Measurements from ENCODE around the gene NFATC2. TPM values are rescaled to one million over a fixed set of nuclear protein-coding genes. Genes with fewer than 3 reads are reported as not detected.

Gene NFATC2
- total RNA-seq, 1 experiment from 2014 or later, result 5.0 TPM

DNA sequence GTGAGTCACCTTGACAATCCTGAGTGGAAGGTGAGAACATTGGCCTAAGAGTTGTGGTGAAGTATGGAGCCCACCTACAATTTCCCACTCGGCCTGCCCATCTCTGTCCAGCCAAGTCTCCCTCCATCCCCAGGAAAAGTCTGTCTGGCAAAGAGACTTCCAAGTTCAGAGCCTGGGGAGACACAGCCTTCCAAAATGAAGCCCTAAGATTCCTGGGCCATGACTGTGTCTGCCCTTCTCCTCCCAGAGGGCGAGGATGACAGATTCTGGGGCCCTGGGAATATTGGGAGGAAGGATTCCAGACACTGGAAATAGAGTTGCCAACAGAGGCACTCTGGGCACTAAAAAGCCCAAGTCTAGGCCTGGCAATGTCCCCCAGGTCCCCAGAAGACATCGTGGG lies 176.8 kb downstream of the NFATC2 start (continued):
- TF ChIP-seq, protein P1, sequence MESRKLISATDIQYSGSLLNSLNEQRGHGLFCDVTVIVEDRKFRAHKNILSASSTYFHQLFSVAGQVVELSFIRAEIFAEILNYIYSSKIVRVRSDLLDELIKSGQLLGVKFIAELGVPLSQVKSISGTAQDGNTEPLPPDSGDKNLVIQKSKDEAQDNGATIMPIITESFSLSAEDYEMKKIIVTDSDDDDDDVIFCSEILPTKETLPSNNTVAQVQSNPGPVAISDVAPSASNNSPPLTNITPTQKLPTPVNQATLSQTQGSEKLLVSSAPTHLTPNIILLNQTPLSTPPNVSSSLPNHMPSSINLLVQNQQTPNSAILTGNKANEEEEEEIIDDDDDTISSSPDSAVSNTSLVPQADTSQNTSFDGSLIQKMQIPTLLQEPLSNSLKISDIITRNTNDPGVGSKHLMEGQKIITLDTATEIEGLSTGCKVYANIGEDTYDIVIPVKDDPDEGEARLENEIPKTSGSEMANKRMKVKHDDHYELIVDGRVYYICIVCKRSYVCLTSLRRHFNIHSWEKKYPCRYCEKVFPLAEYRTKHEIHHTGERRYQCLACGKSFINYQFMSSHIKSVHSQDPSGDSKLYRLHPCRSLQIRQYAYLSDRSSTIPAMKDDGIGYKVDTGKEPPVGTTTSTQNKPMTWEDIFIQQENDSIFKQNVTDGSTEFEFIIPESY (IDR thresholded peaks at IDR 0.05; ENCODE audit: extremely low read depth, insufficient replicate concordance, low read length), result no peak
- no peak for TF ChIP-seq FOSL1 (IDR thresholded peaks at IDR 0.05; ENCODE audit: low read depth)

DNA sequence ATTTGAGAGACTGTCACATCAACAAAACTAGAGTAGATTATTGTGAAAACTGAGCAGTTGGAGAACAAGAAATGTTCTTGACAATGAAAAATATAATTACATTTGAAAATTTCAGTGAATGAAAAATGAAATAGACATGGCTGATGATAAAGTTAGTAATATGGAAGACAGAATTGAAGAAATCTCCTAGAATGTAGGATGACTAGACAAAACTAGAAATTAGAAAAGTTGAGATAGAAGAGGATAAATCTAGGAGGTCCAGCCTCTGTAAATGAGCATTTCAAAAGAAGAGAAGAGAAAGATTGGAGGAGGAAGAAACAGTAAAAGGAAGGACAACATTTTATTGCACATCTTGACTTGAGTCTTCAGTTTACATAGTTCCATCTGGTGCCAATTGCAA lies 178.7 kb downstream of the NFATC2 start:
- no peak for DNase-seq (ENCODE audit: low read depth, low spot score)
- Histone ChIP-seq H3K27ac (ENCODE audit: low read depth, low read length) (no peak overlapping the region), H3K9me2 (ENCODE audit: insufficient read depth) (no peaks in the 10 kb centered on the region), H3K4me3 (replicated peaks in 1 of 2; ENCODE audit: low read depth in 1 of 2, low read length in 2 of 2) (no peak overlapping the region), H2AFZ (ENCODE audit: low read depth, low read length, poor library complexity, severe bottlenecking) (no peak overlapping the region), H3K27me3 (ENCODE audit: insufficient read depth, low read length) (no peaks in the 10 kb centered on the region), H4K20me1 (ENCODE audit: insufficient read depth) (no peaks in the 10 kb centered on the region), H3K4me1 (ENCODE audit: control insufficient read depth in 1 of 2, insufficient read depth in 2 of 2, low read length in 2 of 2) (peaks cover 14 to 51% of the 10 kb centered on the region in 2 experiments), H3K9me3 (ENCODE audit: control insufficient read depth in 1 of 2, insufficient read depth in 1 of 2, low read depth in 1 of 2, low read length in 2 of 2) (no peaks in the 10 kb centered on the region), H3K79me2 (ENCODE audit: insufficient read depth, low read length) (no peaks in the 10 kb centered on the region), H3K4me2 (ENCODE audit: low read length) (no peak overlapping the region), H3K36me3 (ENCODE audit: control insufficient read depth in 1 of 2, insufficient read depth in 2 of 2, low read length in 2 of 2) (no peaks in the 10 kb centered on the region), H3K9ac (ENCODE audit: low read length) (no peak overlapping the region)
- intact Hi-C loops (cut with micrococcal nuclease), result no loop called here
- TF ChIP-seq RAD21 (IDR thresholded peaks at IDR 0.05; ENCODE audit: low read depth) (no peak), FOSL1 (IDR thresholded peaks at IDR 0.05; ENCODE audit: low read depth) (no peak), EGR1 (IDR thresholded peaks at IDR 0.05; ENCODE audit: low read depth) (no peak), SP1 (IDR thresholded peaks at IDR 0.05; ENCODE audit: low read depth) (no peak), CEBPB (IDR thresholded peaks at IDR 0.05; ENCODE audit: low read depth) (no peak), SRF (IDR thresholded peaks at IDR 0.05; ENCODE audit: low read depth) (no peak), EZH2phosphoT487 (IDR thresholded peaks at IDR 0.05; ENCODE audit: borderline replicate concordance) (no peak), CBX3 (IDR thresholded peaks at IDR 0.05; ENCODE audit: low read depth) (no peak), ELF1 (IDR thresholded peaks at IDR 0.05; ENCODE audit: borderline replicate concordance, low read depth) (no peak), POLR2AphosphoS5 (IDR thresholded peaks at IDR 0.05; ENCODE audit: low read depth, low read length) (no peak), POLR2A (IDR thresholded peaks at IDR 0.05; ENCODE audit: borderline replicate concordance, extremely low read depth, insufficient read depth, insufficient read length) (no peak), ZNF274 (IDR thresholded peaks at IDR 0.05; ENCODE audit: low read depth, low read length) (no peak), TCF7L2 (IDR thresholded peaks at IDR 0.05; ENCODE audit: borderline replicate concordance, extremely low read depth, insufficient read depth, insufficient read length) (no peak)
- TF ChIP-seq, protein P2, sequence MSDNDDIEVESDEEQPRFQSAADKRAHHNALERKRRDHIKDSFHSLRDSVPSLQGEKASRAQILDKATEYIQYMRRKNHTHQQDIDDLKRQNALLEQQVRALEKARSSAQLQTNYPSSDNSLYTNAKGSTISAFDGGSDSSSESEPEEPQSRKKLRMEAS (IDR thresholded peaks at IDR 0.05), result no peak
- TF ChIP-seq, protein P3, sequence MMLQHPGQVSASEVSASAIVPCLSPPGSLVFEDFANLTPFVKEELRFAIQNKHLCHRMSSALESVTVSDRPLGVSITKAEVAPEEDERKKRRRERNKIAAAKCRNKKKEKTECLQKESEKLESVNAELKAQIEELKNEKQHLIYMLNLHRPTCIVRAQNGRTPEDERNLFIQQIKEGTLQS (IDR thresholded peaks at IDR 0.05), result no peak
- TF ChIP-seq, protein P4, sequence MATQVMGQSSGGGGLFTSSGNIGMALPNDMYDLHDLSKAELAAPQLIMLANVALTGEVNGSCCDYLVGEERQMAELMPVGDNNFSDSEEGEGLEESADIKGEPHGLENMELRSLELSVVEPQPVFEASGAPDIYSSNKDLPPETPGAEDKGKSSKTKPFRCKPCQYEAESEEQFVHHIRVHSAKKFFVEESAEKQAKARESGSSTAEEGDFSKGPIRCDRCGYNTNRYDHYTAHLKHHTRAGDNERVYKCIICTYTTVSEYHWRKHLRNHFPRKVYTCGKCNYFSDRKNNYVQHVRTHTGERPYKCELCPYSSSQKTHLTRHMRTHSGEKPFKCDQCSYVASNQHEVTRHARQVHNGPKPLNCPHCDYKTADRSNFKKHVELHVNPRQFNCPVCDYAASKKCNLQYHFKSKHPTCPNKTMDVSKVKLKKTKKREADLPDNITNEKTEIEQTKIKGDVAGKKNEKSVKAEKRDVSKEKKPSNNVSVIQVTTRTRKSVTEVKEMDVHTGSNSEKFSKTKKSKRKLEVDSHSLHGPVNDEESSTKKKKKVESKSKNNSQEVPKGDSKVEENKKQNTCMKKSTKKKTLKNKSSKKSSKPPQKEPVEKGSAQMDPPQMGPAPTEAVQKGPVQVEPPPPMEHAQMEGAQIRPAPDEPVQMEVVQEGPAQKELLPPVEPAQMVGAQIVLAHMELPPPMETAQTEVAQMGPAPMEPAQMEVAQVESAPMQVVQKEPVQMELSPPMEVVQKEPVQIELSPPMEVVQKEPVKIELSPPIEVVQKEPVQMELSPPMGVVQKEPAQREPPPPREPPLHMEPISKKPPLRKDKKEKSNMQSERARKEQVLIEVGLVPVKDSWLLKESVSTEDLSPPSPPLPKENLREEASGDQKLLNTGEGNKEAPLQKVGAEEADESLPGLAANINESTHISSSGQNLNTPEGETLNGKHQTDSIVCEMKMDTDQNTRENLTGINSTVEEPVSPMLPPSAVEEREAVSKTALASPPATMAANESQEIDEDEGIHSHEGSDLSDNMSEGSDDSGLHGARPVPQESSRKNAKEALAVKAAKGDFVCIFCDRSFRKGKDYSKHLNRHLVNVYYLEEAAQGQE (IDR thresholded peaks at IDR 0.05; ENCODE audit: low read depth), result no peak
- ChIA-PET CTCF (no interaction called here), RAD21 (ENCODE audit: low non-redundant PET in 1 of 2, low total read pairs in 2 of 2, uncharacterized antibody in 2 of 2, unreplicated experiment in 2 of 2) (no interaction called here), POLR2A (no interaction called here)
- BruUV-seq (replicated peaks), result no TSS peak
- no peak for ATAC-seq

Data from HCT116 (cell line).